HepG2 (cell line): ENCODE data around the gene RPUSD2. TPM values are rescaled to one million over a fixed set of nuclear protein-coding genes. Genes with fewer than 3 reads are reported as not detected.

Experiments
- AGO2 ChIP-seq: fragments of 200-400 bp; formaldehyde crosslinking; optimal IDR thresholded peaks from 2 replicates; pipeline ENCODE3; 2017; ENCODE audit warnings: mild to moderate bottlenecking, low read depth, low read length, moderate library complexity
- DMAP1 ChIP-seq: IDR thresholded peaks from 2 replicates; pipeline ENCODE4 v1.6.1; 2016
- HDAC2 ChIP-seq: sonication (generic); formaldehyde crosslinking; IDR thresholded peaks from 2 replicates; pipeline ENCODE4 v1.4.0; 2020; ENCODE audit warnings: missing genetic modification reagents
- IKZF5 ChIP-seq: IDR thresholded peaks from 2 replicates; pipeline ENCODE4 v1.6.1; 2018; ENCODE audit warnings: missing genetic modification reagents, mild to moderate bottlenecking, missing compliant biosample characterization
- KMT2A ChIP-seq: sonication (generic); formaldehyde crosslinking; IDR thresholded peaks from 2 replicates; pipeline ENCODE4 v1.4.0; 2020; ENCODE audit warnings: missing genetic modification reagents
- POLR2AphosphoS5 ChIP-seq: IDR thresholded peaks from 2 replicates; pipeline ENCODE4 v1.6.1; 2012; ENCODE audit warnings: low read depth, low read length
- RBFOX2 ChIP-seq: fragments of 200-400 bp; formaldehyde crosslinking; IDR thresholded peaks from 2 replicates; pipeline ENCODE4 v1.6.1; 2017; ENCODE audit warnings: low read depth, mild to moderate bottlenecking, low read length
- SALL2 ChIP-seq: sonication (generic); formaldehyde crosslinking; IDR thresholded peaks from 2 replicates; pipeline ENCODE4 v1.8.1; 2023; ENCODE audit warnings: mild to moderate bottlenecking, missing genetic modification reagents, inconsistent platforms
- SIX1 ChIP-seq: sonication (generic); formaldehyde crosslinking; IDR thresholded peaks from 2 replicates; pipeline ENCODE4 v1.4.0; 2020; ENCODE audit warnings: missing genetic modification reagents, borderline replicate concordance
- SNAPC4 ChIP-seq: sonication (generic); formaldehyde crosslinking; IDR thresholded peaks from 2 replicates; pipeline ENCODE4 v1.4.0; 2020; ENCODE audit warnings: mild to moderate bottlenecking, missing genetic modification reagents
- SP4 ChIP-seq: sonication (generic); formaldehyde crosslinking; IDR thresholded peaks from 2 replicates; pipeline ENCODE4 v1.8.1; 2023; ENCODE audit warnings: mild to moderate bottlenecking, missing genetic modification reagents
- SRSF9 ChIP-seq: fragments of 200-400 bp; formaldehyde crosslinking; IDR thresholded peaks from 2 replicates; pipeline ENCODE4 v1.6.1; 2018; ENCODE audit warnings: borderline replicate concordance, mild to moderate bottlenecking, low read depth, low read length; ENCODE audit not compliant: insufficient read depth, poor library complexity, severe bottlenecking
- THAP11 ChIP-seq: IDR thresholded peaks from 2 replicates; pipeline ENCODE4 v1.6.1; 2016; ENCODE audit warnings: missing biosample characterization, missing genetic modification reagents
- ZNF3 ChIP-seq: IDR thresholded peaks from 2 replicates; pipeline ENCODE4 v1.7.0; 2017; ENCODE audit warnings: inconsistent platforms
- ZNF777 ChIP-seq: sonication (generic); formaldehyde crosslinking; IDR thresholded peaks from 2 replicates; pipeline ENCODE4 v1.4.0; 2020; ENCODE audit warnings: missing genetic modification reagents
- ZNF788 ChIP-seq: sonication (generic); formaldehyde crosslinking; IDR thresholded peaks from 2 replicates; pipeline ENCODE4 v1.5.0; 2020; ENCODE audit warnings: mild to moderate bottlenecking, missing genetic modification reagents, borderline replicate concordance
- polyA plus RNA-seq, 8 experiments: library from polyadenylated mRNA; depleted of rRNA in 3 of 8; stranded (reverse) in 7 of 8; unstranded in 1 of 8; fragments of >200 nt; fragmentation: Illumina TruSeq in 4 of 8; extraction: Trizol in 4 of 8; gene quantifications; 2 replicates each; pipeline versions ENCODE4 v1.2.1 to v1.2.3, GENCODE V29; 2011 to 2016; ENCODE audit warnings: low read depth in 4 of 8, missing spikeins in 1 of 8, mixed read lengths in 1 of 8; ENCODE audit not compliant: insufficient read depth in 1 of 8
- total RNA-seq, 5 experiments: library from RNA; depleted of rRNA; stranded (reverse); fragments of >200 nt; fragmentation: Illumina TruSeq; extraction: Trizol; gene quantifications; 2 replicates each; pipeline ENCODE4 v1.2.3, GENCODE V29; 2016; ENCODE audit warnings: low read depth in 1 of 5
- TF ChIP-seq, protein P1 (sequence below): sonication (generic); formaldehyde crosslinking; IDR thresholded peaks from 2 replicates; pipeline ENCODE4 v1.5.0; 2020; ENCODE audit warnings: mild to moderate bottlenecking, missing genetic modification reagents, borderline replicate concordance
- TF ChIP-seq, protein P2 (sequence below): fragments of 450-650 bp; IDR thresholded peaks from 2 replicates; pipeline ENCODE4 v1.6.1; 2017

The RPUSD2 gene
- total and polyA plus RNA-seq, 2 of the 13 experiments (the other 11 are each of a cell fraction or from before 2014, with no cell fraction given), result 8.6 to 14.5 TPM

- TF ChIP-seq, protein P1, sequence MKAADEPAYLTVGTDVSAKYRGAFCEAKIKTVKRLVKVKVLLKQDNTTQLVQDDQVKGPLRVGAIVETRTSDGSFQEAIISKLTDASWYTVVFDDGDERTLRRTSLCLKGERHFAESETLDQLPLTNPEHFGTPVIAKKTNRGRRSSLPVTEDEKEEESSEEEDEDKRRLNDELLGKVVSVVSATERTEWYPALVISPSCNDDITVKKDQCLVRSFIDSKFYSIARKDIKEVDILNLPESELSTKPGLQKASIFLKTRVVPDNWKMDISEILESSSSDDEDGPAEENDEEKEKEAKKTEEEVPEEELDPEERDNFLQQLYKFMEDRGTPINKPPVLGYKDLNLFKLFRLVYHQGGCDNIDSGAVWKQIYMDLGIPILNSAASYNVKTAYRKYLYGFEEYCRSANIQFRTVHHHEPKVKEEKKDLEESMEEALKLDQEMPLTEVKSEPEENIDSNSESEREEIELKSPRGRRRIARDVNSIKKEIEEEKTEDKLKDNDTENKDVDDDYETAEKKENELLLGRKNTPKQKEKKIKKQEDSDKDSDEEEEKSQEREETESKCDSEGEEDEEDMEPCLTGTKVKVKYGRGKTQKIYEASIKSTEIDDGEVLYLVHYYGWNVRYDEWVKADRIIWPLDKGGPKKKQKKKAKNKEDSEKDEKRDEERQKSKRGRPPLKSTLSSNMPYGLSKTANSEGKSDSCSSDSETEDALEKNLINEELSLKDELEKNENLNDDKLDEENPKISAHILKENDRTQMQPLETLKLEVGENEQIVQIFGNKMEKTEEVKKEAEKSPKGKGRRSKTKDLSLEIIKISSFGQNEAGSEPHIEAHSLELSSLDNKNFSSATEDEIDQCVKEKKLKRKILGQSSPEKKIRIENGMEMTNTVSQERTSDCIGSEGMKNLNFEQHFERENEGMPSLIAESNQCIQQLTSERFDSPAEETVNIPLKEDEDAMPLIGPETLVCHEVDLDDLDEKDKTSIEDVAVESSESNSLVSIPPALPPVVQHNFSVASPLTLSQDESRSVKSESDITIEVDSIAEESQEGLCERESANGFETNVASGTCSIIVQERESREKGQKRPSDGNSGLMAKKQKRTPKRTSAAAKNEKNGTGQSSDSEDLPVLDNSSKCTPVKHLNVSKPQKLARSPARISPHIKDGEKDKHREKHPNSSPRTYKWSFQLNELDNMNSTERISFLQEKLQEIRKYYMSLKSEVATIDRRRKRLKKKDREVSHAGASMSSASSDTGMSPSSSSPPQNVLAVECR (CRISPR knock-in tag), result peak; percentile 99
- TF ChIP-seq SNAPC4 (peak; percentile 28; the same call in 1 of the 2 replicates), ZNF788 (peak; percentile 91), IKZF5 (CRISPR knock-in tag) (peak; percentile 21; the same call in 1 of the 2 replicates), DMAP1 (CRISPR knock-in tag) (peak; percentile 87), THAP11 (CRISPR knock-in tag) (peak; percentile 87), KMT2A (CRISPR knock-in tag) (peak; percentile 92), HDAC2 (CRISPR knock-in tag) (peak; percentile 84), SALL2 (CRISPR knock-in tag) (no peak; the same call in 1 of the 2 replicates), POLR2AphosphoS5 (peak; percentile 81), AGO2 (peak; percentile 73), SRSF9 (no peak), ZNF777 (CRISPR knock-in tag) (no peak), ZNF3 (CRISPR knock-in tag) (peak; percentile 79), RBFOX2 (peak; percentile 80), SP4 (CRISPR knock-in tag) (peak; percentile 76), SIX1 (no peak)
- TF ChIP-seq, protein P2, sequence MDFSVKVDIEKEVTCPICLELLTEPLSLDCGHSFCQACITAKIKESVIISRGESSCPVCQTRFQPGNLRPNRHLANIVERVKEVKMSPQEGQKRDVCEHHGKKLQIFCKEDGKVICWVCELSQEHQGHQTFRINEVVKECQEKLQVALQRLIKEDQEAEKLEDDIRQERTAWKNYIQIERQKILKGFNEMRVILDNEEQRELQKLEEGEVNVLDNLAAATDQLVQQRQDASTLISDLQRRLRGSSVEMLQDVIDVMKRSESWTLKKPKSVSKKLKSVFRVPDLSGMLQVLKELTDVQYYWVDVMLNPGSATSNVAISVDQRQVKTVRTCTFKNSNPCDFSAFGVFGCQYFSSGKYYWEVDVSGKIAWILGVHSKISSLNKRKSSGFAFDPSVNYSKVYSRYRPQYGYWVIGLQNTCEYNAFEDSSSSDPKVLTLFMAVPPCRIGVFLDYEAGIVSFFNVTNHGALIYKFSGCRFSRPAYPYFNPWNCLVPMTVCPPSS, result no peak
Observed at GRCh38 chr15:40569129-40569953, at the start of gene RPUSD2 (continued).
